ENCODE results near the gene GDF7.

The GDF7 gene

DNA sequence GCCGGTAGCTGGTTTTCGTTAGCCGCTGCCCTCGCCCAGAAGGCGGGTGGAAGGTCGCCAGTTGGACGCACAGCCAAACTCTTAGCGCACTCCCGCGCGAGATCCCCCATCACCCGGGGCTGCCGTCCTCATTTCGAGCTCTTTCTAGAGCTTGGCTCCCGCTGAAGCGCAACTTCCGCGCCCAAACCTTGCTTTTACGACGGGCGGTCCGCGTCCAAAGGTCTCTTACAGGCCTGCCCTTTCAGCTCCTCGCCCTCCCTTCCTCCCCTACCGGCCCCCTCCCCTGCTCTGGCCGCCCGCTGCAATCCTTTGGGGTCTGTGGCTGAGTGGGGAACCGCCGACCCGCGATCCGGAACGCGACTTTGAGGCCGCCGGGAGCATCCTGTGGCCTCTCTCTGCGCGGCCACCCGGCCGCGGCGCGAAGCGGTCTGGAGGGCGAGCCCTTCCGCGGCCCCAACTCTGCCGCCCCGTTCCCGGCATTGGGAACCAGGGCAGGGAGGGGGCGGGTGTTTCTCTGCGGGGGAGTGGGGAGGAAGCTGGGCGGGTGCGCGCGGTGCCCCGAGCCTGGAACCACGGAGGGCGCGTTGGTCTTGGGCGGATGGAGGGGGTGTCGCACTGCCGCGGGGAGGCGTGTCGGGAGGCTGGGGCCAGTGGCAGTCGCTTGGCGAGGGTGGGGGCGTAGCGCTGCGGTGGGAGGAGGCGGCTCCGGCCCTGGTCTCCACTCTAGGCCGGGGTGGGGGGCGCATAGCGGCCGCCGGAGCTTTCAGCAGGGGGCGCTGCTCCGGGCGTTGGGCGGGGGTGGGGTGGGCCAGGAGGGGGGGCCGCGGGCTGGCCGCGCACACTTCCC, at the start of gene GDF7:
Gene GDF7, plus strand, starts transcription at position 841 of the 847 bp plus-strand sequence. CDS start 96 bp downstream, outside the sequence.
- DNase-seq (ENCODE audit: extremely low spot score) = peak; percentile 80
- ChIA-PET POLR2A (interaction anchor here (1.1 kb wide), 1 partner anchor 156 kb away, joined by 3 read pairs; the partner anchor contains the start of gene LDAH), CTCF (interaction anchor here (2.4 kb wide), 1 partner anchor 10 kb away, joined by 14 read pairs; no protein-coding TSS in a partner anchor)
- TF ChIP-seq L3MBTL2 (conservative IDR thresholded peaks at IDR 0.05) (no peak), SP1 (IDR thresholded peaks at IDR 0.05) (no peak), HDGF (IDR thresholded peaks at IDR 0.05; ENCODE audit: borderline replicate concordance) (no peak), TARDBP (IDR thresholded peaks at IDR 0.05) (no peak), LEF1 (IDR thresholded peaks at IDR 0.05; ENCODE audit: borderline replicate concordance) (no peak), SUZ12 (IDR thresholded peaks at IDR 0.05) (no peak), FOXA1 (IDR thresholded peaks at IDR 0.05) (no peak), FOXM1 (IDR thresholded peaks at IDR 0.05; ENCODE audit: borderline replicate concordance) (no peak), FOXK2 (IDR thresholded peaks at IDR 0.05) (no peak), NFRKB (IDR thresholded peaks at IDR 0.05) (no peak)

DNA sequence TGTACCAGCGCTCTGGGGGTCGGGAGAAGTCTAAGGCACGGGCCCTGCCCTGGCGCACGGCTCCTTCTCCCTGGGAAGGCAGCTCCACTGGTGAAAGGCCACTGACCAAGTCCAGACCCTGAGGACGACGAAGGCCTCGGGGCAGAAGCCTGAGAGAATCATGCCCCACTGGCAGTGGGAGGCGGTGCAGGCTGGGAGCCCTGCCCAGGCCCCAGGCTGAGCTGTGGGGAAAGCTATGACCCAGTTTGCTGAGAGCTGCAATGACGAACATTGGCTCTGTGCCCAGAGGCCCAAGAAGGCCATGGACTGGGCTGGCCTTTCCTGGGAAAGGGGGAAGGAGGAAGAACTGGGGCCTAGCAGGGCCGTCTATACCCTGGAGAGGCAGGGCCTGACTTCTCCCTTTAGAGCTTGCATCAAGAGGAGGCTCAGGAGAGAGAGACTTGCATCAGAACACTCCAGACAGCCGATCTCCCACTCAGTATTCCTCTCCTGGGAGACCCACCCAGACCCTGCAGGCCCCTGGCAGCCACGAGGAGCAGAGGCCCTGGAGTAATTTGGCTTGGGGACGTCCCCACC, 49.0 kb upstream of the GDF7 start:
- peak; percentile 54 for DNase-seq (ENCODE audit: extremely low spot score)
- POLR2A ChIA-PET = interaction anchor here (0.5 to 1.9 kb wide), 4 partner anchors 12 to 265 kb away, joined by 3 to 17 read pairs (median 4); partner anchors contain the start of gene RHOB
- TF ChIP-seq ELF4 (IDR thresholded peaks at IDR 0.05) (no peak), NFRKB (IDR thresholded peaks at IDR 0.05) (no peak), SUZ12 (IDR thresholded peaks at IDR 0.05) (no peak), HDGF (IDR thresholded peaks at IDR 0.05; ENCODE audit: borderline replicate concordance) (no peak), LEF1 (IDR thresholded peaks at IDR 0.05; ENCODE audit: borderline replicate concordance) (no peak)
- CTCF ChIA-PET = interaction anchor here (0.6 to 1.5 kb wide), 7 partner anchors 13 to 286 kb away, joined by 3 to 7 read pairs (median 3); no protein-coding TSS in a partner anchor

DNA sequence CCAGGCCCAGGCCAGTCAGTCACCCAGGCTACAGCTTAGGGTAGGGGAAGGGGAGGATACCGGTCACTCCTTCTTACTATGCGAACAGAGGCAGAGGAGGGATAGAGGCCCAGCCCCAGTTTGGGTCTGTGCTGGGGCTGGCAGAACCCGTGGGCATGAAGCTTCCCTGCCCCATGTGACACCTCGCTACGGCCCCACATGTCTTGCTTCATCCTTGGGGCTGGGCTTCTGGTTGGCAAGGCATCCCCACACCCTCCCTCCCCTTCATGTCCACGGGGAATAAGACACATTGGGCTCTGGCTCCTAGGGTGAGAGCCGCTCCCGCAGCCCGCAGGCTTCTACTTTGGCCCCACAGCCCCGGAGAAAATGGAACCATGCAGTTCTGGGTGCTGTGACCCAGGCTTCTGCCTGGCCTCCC, 48.5 kb upstream of the GDF7 start:
- TF ChIP-seq FOXM1 (IDR thresholded peaks at IDR 0.05; ENCODE audit: borderline replicate concordance) (no peak), HDGF (IDR thresholded peaks at IDR 0.05; ENCODE audit: borderline replicate concordance) (no peak), LEF1 (IDR thresholded peaks at IDR 0.05; ENCODE audit: borderline replicate concordance) (no peak), CTBP1 (IDR thresholded peaks at IDR 0.05; ENCODE audit: borderline replicate concordance) (no peak), SUZ12 (IDR thresholded peaks at IDR 0.05) (no peak), ZNF384 (IDR thresholded peaks at IDR 0.05) (no peak), ARNT (IDR thresholded peaks at IDR 0.05) (no peak), FOXA1 (IDR thresholded peaks at IDR 0.05) (no peak), L3MBTL2 (conservative IDR thresholded peaks at IDR 0.05) (no peak), SP1 (IDR thresholded peaks at IDR 0.05) (no peak), NFRKB (IDR thresholded peaks at IDR 0.05) (no peak), BHLHE40 (IDR thresholded peaks at IDR 0.05; ENCODE audit: borderline replicate concordance) (no peak), PKNOX1 (IDR thresholded peaks at IDR 0.05) (no peak), TARDBP (IDR thresholded peaks at IDR 0.05) (no peak)
- CTCF ChIA-PET = interaction anchor here (0.6 to 1.5 kb wide), 5 partner anchors 16 to 287 kb away, joined by 3 to 7 read pairs (median 3); no protein-coding TSS in a partner anchor
- no peak for DNase-seq (ENCODE audit: extremely low spot score)
- POLR2A ChIA-PET = interaction anchor here (0.5 to 1.9 kb wide), 4 partner anchors 11 to 265 kb away, joined by 3 to 17 read pairs (median 4); partner anchors contain the start of gene RHOB

GRCh38 chr2:20618886-20619521, 47.9 kb upstream of the GDF7 start:
- DNase-seq (ENCODE audit: extremely low spot score) = no peak
- TF ChIP-seq SP1 (IDR thresholded peaks at IDR 0.05) (no peak), TARDBP (IDR thresholded peaks at IDR 0.05) (no peak), SUZ12 (IDR thresholded peaks at IDR 0.05) (no peak), FOXK2 (IDR thresholded peaks at IDR 0.05) (no peak), CTBP1 (IDR thresholded peaks at IDR 0.05; ENCODE audit: borderline replicate concordance) (no peak), FOXM1 (IDR thresholded peaks at IDR 0.05; ENCODE audit: borderline replicate concordance) (no peak), PKNOX1 (IDR thresholded peaks at IDR 0.05) (no peak), LEF1 (IDR thresholded peaks at IDR 0.05; ENCODE audit: borderline replicate concordance) (no peak), ZNF384 (IDR thresholded peaks at IDR 0.05) (no peak), BHLHE40 (IDR thresholded peaks at IDR 0.05; ENCODE audit: borderline replicate concordance) (no peak), FOXA1 (IDR thresholded peaks at IDR 0.05) (no peak)
- CTCF ChIA-PET = interaction anchor here (1.0 to 1.5 kb wide), 2 partner anchors 33 to 175 kb away, joined by 3 to 7 read pairs; no protein-coding TSS in a partner anchor
- POLR2A ChIA-PET = interaction anchor here (0.9 kb wide), 1 partner anchor 11 kb away, joined by 3 read pairs; no protein-coding TSS in a partner anchor

GRCh38 chr2:20619624-20620024, 47.3 kb upstream of the GDF7 start:
- DNase-seq (ENCODE audit: extremely low spot score) = no peak
- TF ChIP-seq LEF1 (IDR thresholded peaks at IDR 0.05; ENCODE audit: borderline replicate concordance) (no peak), SP1 (IDR thresholded peaks at IDR 0.05) (no peak), ELF4 (IDR thresholded peaks at IDR 0.05) (no peak), TARDBP (IDR thresholded peaks at IDR 0.05) (no peak), FOXM1 (IDR thresholded peaks at IDR 0.05; ENCODE audit: borderline replicate concordance) (no peak), NFRKB (IDR thresholded peaks at IDR 0.05) (no peak), PKNOX1 (IDR thresholded peaks at IDR 0.05) (no peak), FOXA1 (IDR thresholded peaks at IDR 0.05) (no peak), ZNF384 (IDR thresholded peaks at IDR 0.05) (no peak), CTBP1 (IDR thresholded peaks at IDR 0.05; ENCODE audit: borderline replicate concordance) (no peak), SUZ12 (IDR thresholded peaks at IDR 0.05) (no peak), L3MBTL2 (conservative IDR thresholded peaks at IDR 0.05) (no peak), FOXK2 (IDR thresholded peaks at IDR 0.05) (no peak), HDGF (IDR thresholded peaks at IDR 0.05; ENCODE audit: borderline replicate concordance) (no peak), ARNT (IDR thresholded peaks at IDR 0.05) (no peak), BHLHE40 (IDR thresholded peaks at IDR 0.05; ENCODE audit: borderline replicate concordance) (no peak)
- ChIA-PET CTCF (no interaction called here), POLR2A (no interaction called here)
